GM23338 (cell line): Measurements from ENCODE around the gene HTR4. TPM values are rescaled to one million over a fixed set of nuclear protein-coding genes. Genes with fewer than 3 reads are reported as not detected.
A peak's percentile ranks its signal among the peaks of the same experiment; 100 is the strongest.
"Not testable (repeated sequence)": the region's sequence is repeated elsewhere in the genome, so short reads cannot be mapped to it uniquely, and the experiment has no call there.

Source experiments
- ATAC-seq: fragments of 200-7000 bp; cut with Tn5 transposase; 3 replicates; pipeline ENCODE4 v1.9.1; 2020
- DNase-seq: peaks from one replicate; pipeline ENCODE4 v3.0.0-alpha.2; 2015; ENCODE audit warnings: low spot score
- H2AFZ ChIP-seq: fragments of 200-600 bp; sonication (generic); 2 replicates; pipeline ENCODE4 v1.8.0; 2016; ENCODE audit warnings: antibody characterized with exemption, mild to moderate bottlenecking, moderate library complexity
- H3F3A ChIP-seq: fragments of 200-600 bp; sonication (generic); replicated peaks from 2 replicates; pipeline ENCODE4 v1.8.0; 2017; ENCODE audit warnings: antibody characterized with exemption, mixed run types, low read depth
- H3K27ac ChIP-seq: fragments of 200-600 bp; sonication (generic); 2 replicates; pipeline ENCODE4 v1.6.1; 2016; ENCODE audit warnings: low read depth
- H3K27me3 ChIP-seq: fragments of 200-600 bp; sonication (generic); 2 replicates; pipeline ENCODE4 v1.8.0; 2016; ENCODE audit warnings: mild to moderate bottlenecking, mixed run types, moderate library complexity; ENCODE audit not compliant: insufficient read depth
- H3K36me3 ChIP-seq: fragments of 200-600 bp; sonication (generic); 2 replicates; pipeline ENCODE4 v1.8.0; 2016; ENCODE audit warnings: mild to moderate bottlenecking; ENCODE audit not compliant: insufficient read depth
- H3K4me1 ChIP-seq: fragments of 200-600 bp; sonication (generic); 2 replicates; pipeline ENCODE4 v1.8.0; 2016; ENCODE audit warnings: mild to moderate bottlenecking, moderate library complexity; ENCODE audit not compliant: insufficient read depth
- H3K4me2 ChIP-seq: fragments of 200-600 bp; sonication (generic); 2 replicates; pipeline ENCODE4 v1.7.1; 2017; ENCODE audit warnings: mixed run types
- H3K4me3 ChIP-seq: fragments of 200-600 bp; sonication (generic); 2 replicates; pipeline ENCODE4 v1.6.1; 2016; ENCODE audit warnings: mixed run types
- H3K79me2 ChIP-seq: fragments of 200-600 bp; sonication (generic); replicated peaks from 2 replicates; pipeline ENCODE4 v1.8.0; 2017; ENCODE audit warnings: mild to moderate bottlenecking; ENCODE audit not compliant: insufficient read depth
- H3K9me2 ChIP-seq: fragments of 200-600 bp; sonication (generic); 2 replicates; pipeline ENCODE4 v1.8.0; 2017; ENCODE audit not compliant: insufficient read depth
- H4K20me1 ChIP-seq: fragments of 200-600 bp; sonication (generic); replicated peaks from 2 replicates; pipeline ENCODE4 v1.8.0; 2017; ENCODE audit warnings: mild to moderate bottlenecking; ENCODE audit not compliant: insufficient read depth
- H3K27ac Mint-ChIP-seq: 2 replicates; pipeline ENCODE4 v1.8.0; 2020; ENCODE audit warnings: inconsistent platforms, mild to moderate bottlenecking, moderate library complexity, mixed read lengths
- H3K27me3 Mint-ChIP-seq: 3 replicates; pipeline ENCODE4 v1.8.0; 2022; ENCODE audit warnings: low read depth, mild to moderate bottlenecking, moderate library complexity, mixed read lengths, inconsistent platforms; ENCODE audit not compliant: insufficient read depth, poor library complexity
- H3K36me3 Mint-ChIP-seq: 3 replicates; pipeline ENCODE4 v1.8.0; 2021; ENCODE audit warnings: low read depth, mild to moderate bottlenecking, inconsistent platforms, moderate library complexity, mixed read lengths
- H3K4me1 Mint-ChIP-seq: 3 replicates; pipeline ENCODE4 v1.8.0; 2020; ENCODE audit warnings: mild to moderate bottlenecking, inconsistent platforms, mixed read lengths
- H3K4me3 Mint-ChIP-seq: 3 replicates; pipeline ENCODE4 v1.8.0; 2021; ENCODE audit warnings: moderate library complexity, mild to moderate bottlenecking, inconsistent platforms, mixed read lengths
- H3K9me3 Mint-ChIP-seq: 3 replicates; pipeline ENCODE4 v1.8.0; 2020; ENCODE audit warnings: moderate library complexity, mild to moderate bottlenecking, inconsistent platforms, mixed read lengths
- CREB1 ChIP-seq: fragments of 250-450 bp; sonication (Bioruptor Pico); IDR thresholded peaks from 2 replicates; pipeline ENCODE4 v1.5.0; 2020; ENCODE audit warnings: low read depth, mild to moderate bottlenecking, moderate library complexity
- EZH2 ChIP-seq: fragments of 200-600 bp; sonication (generic); IDR thresholded peaks from one replicate; pipeline ENCODE4 v1.8.0; 2017; ENCODE audit warnings: antibody characterized with exemption, mild to moderate bottlenecking, low read depth; ENCODE audit not compliant: unreplicated experiment
- JUNB ChIP-seq: IDR thresholded peaks from one replicate; pipeline ENCODE4 v1.6.1; 2016; ENCODE audit warnings: antibody characterized with exemption; ENCODE audit not compliant: unreplicated experiment
- POLR2AphosphoS5 ChIP-seq: IDR thresholded peaks from 2 replicates; pipeline ENCODE4 v1.6.1; 2016; ENCODE audit warnings: antibody characterized with exemption, low read depth
- ZNF114 ChIP-seq: fragments of 250-450 bp; sonication (Bioruptor Pico); IDR thresholded peaks from 2 replicates; pipeline ENCODE4 v1.5.0; 2020; ENCODE audit warnings: mild to moderate bottlenecking, moderate library complexity
- polyA plus RNA-seq: library from polyadenylated mRNA; unstranded; fragments of >200 nt; fragmentation: Nextera tagmentation; extraction: Ambion mirVana; gene quantifications from 2 replicates; pipeline ENCODE4 v1.2.1, GENCODE V29; 2016
- total RNA-seq: library from RNA; depleted of rRNA; stranded (reverse); fragments of >200 nt; shearing (Covaris generic); gene quantifications from 2 replicates; pipeline ENCODE4 v1.2.3, GENCODE V29; 2014
- TF ChIP-seq, protein P1 (sequence below): IDR thresholded peaks from one replicate; pipeline ENCODE4 v1.6.1; 2018; ENCODE audit warnings: antibody characterized with exemption; ENCODE audit not compliant: unreplicated experiment
- TF ChIP-seq, protein P2 (sequence below), 2 experiments: fragments of 200-600 bp in 1 of 2; sonication (generic) in 1 of 2; conservative IDR thresholded peaks; 2 replicates each; pipeline versions ENCODE4 v1.5.1 to v1.6.1; 2016 to 2017; ENCODE audit warnings: antibody characterized with exemption in 2 of 2, low read depth in 2 of 2, mild to moderate bottlenecking in 2 of 2, moderate library complexity in 1 of 2

The HTR4 gene
- total and polyA plus RNA-seq, 2 experiments from 2014 or later: 0.10 TPM; not detected in 1

DNA sequence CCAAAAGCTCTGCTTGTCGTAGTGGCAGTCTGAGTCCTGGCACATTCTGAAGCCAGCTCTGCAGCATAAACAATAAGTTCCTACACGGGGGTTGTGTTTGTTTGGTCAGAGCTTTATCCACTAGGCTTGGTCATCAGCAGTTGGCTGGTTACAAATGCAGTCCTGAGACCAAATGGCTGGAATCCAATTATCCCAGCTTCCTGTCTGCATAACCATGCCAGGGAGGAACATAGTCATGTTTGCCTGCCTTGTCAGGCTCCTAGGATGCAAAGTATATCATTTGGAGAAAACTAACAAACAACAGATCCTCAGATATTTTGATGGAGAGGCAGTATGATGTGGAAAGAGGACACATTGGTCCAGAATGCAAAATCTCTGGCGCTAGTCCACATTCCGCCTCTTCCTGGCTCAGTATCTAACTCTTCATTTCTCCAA, 184.8 kb downstream of the HTR4 start (continued):
- TF ChIP-seq, protein P1, sequence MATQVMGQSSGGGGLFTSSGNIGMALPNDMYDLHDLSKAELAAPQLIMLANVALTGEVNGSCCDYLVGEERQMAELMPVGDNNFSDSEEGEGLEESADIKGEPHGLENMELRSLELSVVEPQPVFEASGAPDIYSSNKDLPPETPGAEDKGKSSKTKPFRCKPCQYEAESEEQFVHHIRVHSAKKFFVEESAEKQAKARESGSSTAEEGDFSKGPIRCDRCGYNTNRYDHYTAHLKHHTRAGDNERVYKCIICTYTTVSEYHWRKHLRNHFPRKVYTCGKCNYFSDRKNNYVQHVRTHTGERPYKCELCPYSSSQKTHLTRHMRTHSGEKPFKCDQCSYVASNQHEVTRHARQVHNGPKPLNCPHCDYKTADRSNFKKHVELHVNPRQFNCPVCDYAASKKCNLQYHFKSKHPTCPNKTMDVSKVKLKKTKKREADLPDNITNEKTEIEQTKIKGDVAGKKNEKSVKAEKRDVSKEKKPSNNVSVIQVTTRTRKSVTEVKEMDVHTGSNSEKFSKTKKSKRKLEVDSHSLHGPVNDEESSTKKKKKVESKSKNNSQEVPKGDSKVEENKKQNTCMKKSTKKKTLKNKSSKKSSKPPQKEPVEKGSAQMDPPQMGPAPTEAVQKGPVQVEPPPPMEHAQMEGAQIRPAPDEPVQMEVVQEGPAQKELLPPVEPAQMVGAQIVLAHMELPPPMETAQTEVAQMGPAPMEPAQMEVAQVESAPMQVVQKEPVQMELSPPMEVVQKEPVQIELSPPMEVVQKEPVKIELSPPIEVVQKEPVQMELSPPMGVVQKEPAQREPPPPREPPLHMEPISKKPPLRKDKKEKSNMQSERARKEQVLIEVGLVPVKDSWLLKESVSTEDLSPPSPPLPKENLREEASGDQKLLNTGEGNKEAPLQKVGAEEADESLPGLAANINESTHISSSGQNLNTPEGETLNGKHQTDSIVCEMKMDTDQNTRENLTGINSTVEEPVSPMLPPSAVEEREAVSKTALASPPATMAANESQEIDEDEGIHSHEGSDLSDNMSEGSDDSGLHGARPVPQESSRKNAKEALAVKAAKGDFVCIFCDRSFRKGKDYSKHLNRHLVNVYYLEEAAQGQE: no peak
- TF ChIP-seq, protein P2, sequence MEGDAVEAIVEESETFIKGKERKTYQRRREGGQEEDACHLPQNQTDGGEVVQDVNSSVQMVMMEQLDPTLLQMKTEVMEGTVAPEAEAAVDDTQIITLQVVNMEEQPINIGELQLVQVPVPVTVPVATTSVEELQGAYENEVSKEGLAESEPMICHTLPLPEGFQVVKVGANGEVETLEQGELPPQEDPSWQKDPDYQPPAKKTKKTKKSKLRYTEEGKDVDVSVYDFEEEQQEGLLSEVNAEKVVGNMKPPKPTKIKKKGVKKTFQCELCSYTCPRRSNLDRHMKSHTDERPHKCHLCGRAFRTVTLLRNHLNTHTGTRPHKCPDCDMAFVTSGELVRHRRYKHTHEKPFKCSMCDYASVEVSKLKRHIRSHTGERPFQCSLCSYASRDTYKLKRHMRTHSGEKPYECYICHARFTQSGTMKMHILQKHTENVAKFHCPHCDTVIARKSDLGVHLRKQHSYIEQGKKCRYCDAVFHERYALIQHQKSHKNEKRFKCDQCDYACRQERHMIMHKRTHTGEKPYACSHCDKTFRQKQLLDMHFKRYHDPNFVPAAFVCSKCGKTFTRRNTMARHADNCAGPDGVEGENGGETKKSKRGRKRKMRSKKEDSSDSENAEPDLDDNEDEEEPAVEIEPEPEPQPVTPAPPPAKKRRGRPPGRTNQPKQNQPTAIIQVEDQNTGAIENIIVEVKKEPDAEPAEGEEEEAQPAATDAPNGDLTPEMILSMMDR (conservative IDR thresholded peaks at IDR 0.05; ENCODE audit: low read depth in 2 of 2): no peak

DNA sequence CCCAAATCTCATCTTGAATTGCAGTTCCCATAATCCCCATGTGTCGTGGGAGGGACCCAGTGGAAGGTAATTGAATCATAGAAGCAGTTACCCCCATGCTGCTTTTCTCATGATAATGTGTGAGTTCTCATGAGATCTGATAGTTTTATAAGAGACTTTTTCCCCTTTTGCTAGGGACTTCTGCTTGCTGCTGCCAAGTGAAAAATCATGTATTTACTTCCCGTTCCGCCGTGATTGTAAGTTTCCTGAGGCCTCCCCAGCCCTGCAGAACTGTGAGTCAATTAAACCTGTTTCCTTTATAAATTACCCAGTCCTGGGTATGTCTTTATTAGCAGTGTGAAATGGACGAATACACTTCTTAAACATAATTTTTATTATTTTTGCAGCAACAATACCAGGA, 185.6 kb downstream of the HTR4 start:
- not testable (repeated sequence) for H3K9me3 Mint-ChIP-seq, H3K4me3 ChIP-seq, H3K4me1 ChIP-seq, H4K20me1 ChIP-seq, H3K36me3 ChIP-seq, H3K27me3 Mint-ChIP-seq, ATAC-seq, H3K27ac ChIP-seq, H3K27ac Mint-ChIP-seq, H3F3A ChIP-seq, H3K4me2 ChIP-seq, H3K4me3 Mint-ChIP-seq, H3K27me3 ChIP-seq, H3K79me2 ChIP-seq, H3K4me1 Mint-ChIP-seq, H3K36me3 Mint-ChIP-seq, DNase-seq, H3K9me2 ChIP-seq
- H2AFZ ChIP-seq: peak overlapping the region; percentile 68; the same call in 1 of the 2 replicates

DNA sequence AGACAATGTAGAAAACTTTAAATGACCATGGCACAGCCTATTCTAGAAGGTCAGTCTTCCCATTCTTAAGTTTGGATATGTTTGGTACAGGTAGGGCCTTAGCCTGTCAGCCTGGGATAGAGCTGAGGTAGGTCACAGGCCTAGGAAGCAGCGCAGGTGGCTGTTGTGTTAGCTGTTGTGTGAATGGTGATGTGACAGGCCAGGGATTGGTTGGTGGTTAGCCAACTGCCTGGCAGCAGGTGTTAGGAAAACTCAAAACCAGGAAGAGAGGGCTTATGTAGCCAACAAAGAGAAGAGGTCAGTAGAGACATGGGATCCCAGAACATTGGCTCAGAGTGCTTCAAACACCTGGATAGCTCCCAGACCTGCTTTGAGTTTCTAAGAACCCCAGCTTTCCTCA, 186.4 kb downstream of the HTR4 start:
- no peak overlapping the region for H3K4me3 Mint-ChIP-seq
- Histone ChIP-seq H2AFZ (peak overlapping the region; percentile 68; the same call in 1 of the 2 replicates), H3K4me2 (no peak overlapping the region), H4K20me1 (no peaks in the 10 kb centered on the region), H3K4me3 (no peak overlapping the region), H3K4me1 (no peaks in the 10 kb centered on the region), H3K9me2 (no peaks in the 10 kb centered on the region), H3F3A (no peaks in the 10 kb centered on the region), H3K36me3 (no peaks in the 10 kb centered on the region), H3K27me3 (no peaks in the 10 kb centered on the region), H3K79me2 (no peaks in the 10 kb centered on the region), H3K27ac (no peak overlapping the region)
- ATAC-seq (no peak), DNase-seq (no peak)
- H3K4me1 Mint-ChIP-seq: no peaks in the 10 kb centered on the region
- H3K9me3 Mint-ChIP-seq: no peaks in the 10 kb centered on the region
- H3K36me3 Mint-ChIP-seq: no peaks in the 10 kb centered on the region
- H3K27ac Mint-ChIP-seq: no peak overlapping the region
- H3K27me3 Mint-ChIP-seq: no peaks in the 10 kb centered on the region
- TF ChIP-seq JUNB (no peak), EZH2 (no peak), POLR2AphosphoS5 (no peak), ZNF114 (CRISPR knock-in tag) (no peak), CREB1 (no peak)
- TF ChIP-seq, protein P2 (conservative IDR thresholded peaks at IDR 0.05; ENCODE audit: low read depth in 2 of 2): no peak
